T follicular helper cell (primary cell): ENCODE results near the gene PTK7.
"Not testable (repeated sequence)": the region's sequence is repeated elsewhere in the genome, so short reads cannot be mapped to it uniquely, and the experiment has no call there.

ENCODE experiments used
- DNase-seq: peaks from one replicate; pipeline ENCODE4 v3.0.0-alpha.2; 2020; ENCODE audit warnings: low read depth
- total RNA-seq, 2 experiments: gene quantifications; one replicate each; lab custom pipeline; 2026; lab: John Stamatoyannopoulos, UW

PTK7 gene
- 0.30 to 0.48 reads per million in 2 experiments for total RNA-seq

DNA sequence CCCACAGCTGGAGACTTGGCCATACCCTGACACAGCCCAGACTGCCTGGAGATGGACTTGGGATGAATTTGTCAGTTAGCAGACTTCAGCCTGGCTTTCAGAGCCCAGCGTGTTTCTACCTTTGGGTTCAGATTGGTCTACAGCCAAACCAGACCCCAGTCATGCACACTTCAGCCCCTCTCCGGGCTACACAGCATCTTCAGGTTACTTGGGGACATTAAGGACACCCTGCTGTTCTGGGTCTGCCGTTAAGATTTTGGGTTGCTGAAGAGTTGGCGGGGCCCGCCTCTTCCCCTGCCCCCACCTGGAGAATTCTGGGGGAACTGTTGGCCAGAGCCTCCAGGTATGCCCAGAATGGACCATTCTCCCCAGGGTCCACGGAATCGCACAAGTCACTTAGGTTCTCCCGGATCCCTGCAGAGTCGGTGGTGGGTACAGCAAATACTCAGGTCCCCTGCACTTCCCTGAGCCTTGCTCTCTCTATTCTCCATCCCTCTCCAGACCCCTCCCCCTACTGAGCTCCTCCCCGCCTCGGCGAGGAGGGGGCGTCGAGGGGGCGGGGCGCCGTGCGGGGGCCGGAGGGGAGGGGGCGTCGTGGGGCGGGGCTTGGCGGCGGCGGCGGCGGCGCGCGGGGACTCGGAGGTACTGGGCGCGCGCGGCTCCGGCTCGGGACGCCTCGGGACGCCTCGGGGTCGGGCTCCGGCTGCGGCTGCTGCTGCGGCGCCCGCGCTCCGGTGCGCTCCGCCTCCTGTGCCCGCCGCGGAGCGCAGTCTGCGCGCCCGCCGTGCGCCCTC lies at the start of gene PTK7:
Gene PTK7 (plus strand): TSS at position 645 of the 794 bp plus-strand sequence. CDS start 175 bp downstream, outside the sequence.
- no peak for DNase-seq

DNA sequence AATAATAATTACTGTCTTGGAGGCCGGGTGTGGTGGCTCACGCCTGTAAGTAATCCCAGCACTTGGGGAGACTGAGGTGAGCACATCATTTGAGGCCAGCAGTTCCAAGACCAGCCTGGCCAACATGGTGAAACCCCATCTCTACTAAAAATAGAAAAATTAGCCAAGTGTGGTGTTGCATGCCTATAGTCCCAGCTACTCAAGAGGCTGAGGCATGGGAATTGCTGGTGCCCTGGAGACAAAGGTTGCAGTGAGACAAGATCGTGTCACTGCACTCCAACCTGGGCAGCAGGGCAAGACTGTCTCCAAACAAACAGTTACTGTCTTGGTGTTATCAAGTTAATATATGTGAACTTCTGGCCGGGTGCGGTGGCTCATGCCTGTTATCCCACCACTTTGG lies 49.7 kb upstream of the PTK7 start:
- no peak for DNase-seq

GRCh38 chr6:43029120-43029519 lies 47.0 kb upstream of the PTK7 start:
- DNase-seq, result no peak

DNA sequence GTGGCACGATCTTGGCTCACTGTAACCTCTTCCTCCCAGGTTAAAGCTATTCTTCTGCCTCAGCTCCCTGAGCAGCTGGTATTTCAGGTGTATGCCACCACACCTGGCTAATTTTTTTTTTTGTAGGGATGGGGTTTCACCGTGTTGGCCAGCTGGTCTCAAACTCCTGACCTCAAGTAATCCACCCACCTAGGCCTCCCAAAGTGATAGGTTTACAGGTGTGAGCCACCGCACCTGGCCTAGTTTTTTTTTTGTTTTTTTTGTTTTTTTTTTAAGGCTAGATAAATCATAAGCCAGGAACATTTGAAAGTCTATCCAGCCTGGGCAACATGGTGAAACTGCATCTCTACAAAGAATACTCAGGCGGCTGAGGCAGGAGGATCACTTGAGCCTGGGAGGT lies 43.8 kb upstream of the PTK7 start:
- no peak for DNase-seq

GRCh38 chr6:43033496-43034189 lies 42.5 kb upstream of the PTK7 start:
- no peak for DNase-seq

DNA sequence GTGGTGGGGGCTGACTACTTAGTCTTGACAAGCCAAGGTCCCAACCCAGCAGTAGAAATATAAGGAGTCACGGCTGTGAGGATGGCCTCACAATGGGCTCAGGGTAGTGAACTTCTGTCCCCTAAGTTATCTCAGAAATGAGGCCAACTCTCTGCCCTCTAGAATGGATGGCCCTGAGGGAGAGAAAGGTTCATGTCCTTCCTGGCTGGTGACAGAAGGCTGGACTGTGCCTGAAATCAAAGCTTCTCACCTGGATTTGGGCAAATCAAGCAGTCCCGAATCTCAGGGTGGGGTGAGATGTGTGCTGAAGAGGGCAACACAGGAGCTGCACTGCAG lies 42.0 kb upstream of the PTK7 start:
- no peak for DNase-seq

GRCh38 chr6:43035495-43036194 lies 40.5 kb upstream of the PTK7 start:
- no peak for DNase-seq

DNA sequence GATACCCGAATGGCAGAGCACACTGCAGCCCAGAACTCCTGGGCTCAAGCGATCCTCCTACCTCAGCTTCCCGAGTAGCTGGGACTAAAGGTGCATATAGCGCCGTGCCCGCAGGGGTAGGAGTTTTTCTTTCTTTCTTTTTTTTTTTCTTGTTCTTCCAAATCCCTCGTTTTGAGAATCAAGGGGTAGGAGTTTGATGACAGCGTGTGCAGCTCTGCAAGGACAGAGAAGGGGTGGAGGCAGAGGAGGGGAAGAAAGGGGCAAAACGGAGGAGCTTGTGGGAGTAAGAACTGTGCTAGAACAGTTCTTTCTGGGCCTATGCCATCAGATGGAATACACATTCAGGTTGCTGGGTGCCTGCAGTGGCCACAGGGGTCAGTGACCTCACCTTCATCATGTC lies 39.4 kb upstream of the PTK7 start:
- DNase-seq, result no peak

- no peak for DNase-seq
Observed at GRCh38 chr6:43037197-43037596, 38.9 kb upstream of the PTK7 start.

DNA sequence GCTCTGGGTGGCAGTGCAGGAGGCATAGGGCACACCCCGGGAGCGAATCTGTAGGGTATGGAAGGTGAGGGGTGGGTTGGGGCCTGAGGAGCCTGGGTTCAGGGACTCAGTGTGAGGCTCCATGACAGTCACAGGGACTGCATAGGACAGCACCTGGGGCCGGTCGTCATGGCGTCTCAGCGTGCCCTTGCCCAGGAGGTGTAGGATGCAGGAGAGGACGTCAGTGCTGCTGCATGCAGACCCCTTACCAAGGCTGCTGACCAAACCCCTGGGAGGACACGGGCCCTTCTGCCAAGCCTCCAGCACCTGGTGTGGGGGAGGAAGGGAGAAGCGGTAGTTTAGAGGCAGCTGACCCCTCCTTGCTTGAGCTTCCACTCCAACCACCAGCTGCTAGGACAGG lies 38.4 kb upstream of the PTK7 start:
- DNase-seq, result no peak

DNA sequence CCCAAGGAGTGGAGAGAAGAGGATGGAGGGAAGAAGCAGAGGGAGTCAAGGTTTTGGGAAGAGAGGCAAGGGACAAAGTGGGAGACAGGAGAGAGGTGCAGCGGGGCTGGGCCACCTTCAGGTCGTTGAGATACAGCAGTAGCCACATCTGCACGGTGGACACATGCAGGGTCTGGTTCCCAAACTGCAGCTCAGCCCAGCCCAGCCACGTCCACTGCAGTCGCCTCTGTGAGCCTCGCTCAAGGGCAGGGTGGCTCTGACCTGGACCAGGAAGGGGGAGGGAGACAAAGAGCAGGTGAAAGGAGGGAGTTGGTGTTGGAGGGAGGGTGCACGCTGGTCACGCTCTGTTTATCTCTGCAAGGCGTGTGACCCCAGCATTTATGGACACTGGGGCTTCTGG lies 37.4 kb upstream of the PTK7 start:
- DNase-seq, result no peak

DNA sequence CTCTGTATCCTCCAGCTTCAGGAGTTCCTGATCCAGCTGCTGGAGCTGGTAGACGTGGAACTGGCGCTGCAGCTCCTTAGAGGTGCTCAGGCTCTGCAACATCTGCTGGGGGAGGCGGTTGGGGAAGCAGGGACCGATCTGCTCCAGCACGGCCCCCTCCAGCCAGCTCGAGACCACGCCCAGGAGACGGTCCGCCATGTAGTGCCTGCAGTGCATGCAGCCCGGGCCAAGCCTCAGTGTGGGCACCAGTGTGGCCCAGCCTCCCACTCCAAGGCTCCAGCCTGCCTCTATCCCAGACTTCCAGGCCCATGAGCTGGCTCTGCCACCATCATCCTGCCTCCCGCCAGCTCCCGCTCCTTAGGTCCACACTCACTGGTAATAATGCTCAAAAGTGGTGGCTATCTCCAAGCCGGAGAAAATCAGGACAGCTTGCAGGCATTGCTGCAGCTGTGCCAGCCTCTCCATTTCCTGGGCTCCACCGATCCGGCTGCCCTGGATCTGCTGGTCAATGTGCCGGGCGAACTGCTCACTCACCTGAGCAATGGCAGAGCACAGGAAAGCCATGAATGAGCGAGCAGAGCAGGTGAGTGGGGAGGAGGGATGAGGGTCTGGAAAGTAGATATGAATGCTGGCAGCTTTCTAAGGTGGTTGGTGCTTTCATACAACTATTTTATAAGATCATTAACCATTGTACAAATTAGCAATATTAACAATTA lies 35.4 kb upstream of the PTK7 start:
- DNase-seq, result no peak

DNA sequence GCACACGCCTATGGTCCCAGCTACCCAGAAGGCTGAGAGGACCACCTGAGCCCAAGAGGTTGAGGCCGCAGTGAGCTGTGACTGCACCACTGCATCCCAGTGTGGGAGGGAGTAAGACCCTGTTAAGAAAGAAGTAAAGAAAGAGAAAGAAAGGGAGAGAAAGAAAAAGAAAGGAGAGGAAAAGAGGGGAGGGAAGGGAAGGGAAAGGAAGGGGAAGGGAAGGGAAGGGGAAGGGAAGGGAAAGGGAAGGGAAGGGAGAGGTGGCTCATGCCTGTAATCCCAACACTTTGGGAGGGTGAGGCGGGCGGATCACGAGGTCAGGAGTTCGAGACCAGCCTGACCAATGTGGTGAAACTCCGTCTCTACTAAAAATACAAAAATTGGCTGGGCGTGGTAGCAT lies 34.6 kb upstream of the PTK7 start:
- not testable (repeated sequence) for DNase-seq

- DNase-seq, result no peak
Observed at GRCh38 chr6:43043310-43043709, 32.8 kb upstream of the PTK7 start.

DNA sequence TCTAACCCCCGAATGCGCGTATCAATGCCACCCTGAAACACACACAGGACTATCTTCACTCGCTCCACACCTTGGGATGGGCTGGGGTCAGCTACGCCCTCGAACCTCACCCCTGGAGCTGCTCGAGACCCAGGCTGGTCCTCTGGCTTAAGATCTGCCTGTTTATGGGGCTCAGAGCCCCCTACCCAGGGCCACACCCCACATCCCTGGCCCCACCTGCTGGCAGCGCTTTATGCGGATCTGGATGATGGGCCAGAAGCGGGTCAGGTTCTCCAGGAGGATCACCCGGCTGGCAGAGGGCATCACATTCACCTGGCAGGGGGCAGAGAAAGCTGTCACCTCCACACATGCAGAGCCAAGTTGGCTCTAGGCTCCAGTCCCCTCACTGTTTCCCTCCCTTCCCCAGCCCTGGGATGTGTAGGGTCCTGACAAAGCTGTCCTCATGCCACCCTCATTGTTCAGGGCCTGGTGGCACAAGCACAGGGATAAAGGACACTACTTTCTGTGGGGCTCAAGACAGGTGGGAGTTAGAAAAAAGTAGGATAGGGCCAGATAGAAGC lies 30.7 kb upstream of the PTK7 start:
- DNase-seq, result no peak

GRCh38 chr6:43047998-43048397 lies 28.1 kb upstream of the PTK7 start:
- DNase-seq, result no peak

DNA sequence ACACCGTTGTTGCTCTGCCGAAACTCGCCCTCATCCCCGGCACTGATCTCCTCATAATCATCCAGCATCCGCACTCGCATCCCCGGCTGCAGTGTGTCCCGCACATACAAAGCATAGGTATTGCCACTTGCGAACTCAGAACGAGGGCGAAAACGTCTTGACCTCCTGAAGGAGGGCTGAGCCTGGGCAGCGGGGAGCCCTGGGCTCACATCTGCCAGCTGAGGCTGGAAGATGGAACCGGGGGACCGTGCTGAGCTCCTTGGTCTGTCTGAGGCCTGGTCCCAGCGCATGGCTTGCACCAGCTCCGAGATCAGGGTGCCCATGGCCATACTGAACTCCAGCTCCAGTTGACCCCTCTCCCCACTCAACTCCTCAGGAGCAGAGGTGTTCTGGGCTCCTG lies 25.1 kb upstream of the PTK7 start:
- no peak for DNase-seq

- DNase-seq, result no peak
Observed at GRCh38 chr6:43052225-43052841, 23.8 kb upstream of the PTK7 start.

DNA sequence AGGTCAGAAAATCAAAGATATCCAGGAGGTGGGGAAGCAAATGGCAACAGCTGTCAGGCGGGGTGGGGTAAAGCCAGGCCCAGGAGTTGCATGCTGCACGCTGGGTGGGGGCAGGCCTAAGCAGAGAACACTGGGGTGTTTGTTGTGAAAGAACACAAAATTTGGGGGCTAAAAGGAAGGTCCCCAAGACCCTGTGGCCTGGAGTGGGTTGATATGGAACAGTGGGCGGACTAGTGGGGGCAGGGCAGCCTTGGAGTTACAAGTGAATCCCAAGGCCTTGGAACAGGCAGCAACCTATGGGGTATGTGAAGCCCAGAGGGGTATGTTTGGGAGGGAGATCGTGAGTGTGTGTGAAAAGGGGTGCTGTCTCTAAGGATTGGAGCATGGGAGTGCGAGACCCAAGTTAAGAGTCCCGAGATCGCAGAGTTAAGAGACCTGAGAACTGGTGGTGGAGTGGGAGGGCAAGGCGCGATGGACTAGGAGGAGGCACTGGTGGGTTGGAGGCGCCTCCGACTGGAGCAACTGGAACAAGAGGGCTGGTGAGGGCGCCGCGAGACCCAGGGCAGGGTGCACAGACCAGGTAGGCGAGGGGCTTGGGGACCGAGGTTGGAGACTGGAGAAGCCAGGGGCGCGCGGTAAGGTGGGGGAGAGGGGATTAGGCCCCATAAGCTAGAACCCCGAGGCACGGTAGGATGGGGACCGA lies 23.1 kb upstream of the PTK7 start:
- no peak for DNase-seq

- DNase-seq, result peak; percentile 84
Observed at GRCh38 chr6:43053545-43054205, 22.4 kb upstream of the PTK7 start, which contains the start of gene CUL7. TSS of gene CUL7 (minus strand) at chr6:43053851. CDS start at chr6:43052788, 1,063 bp downstream.
